ENCODE data around the gene TUFT1.
"Not testable (repeated sequence)": the region's sequence is repeated elsewhere in the genome, so short reads cannot be mapped to it uniquely, and the experiment has no call there.

TUFT1 gene

GRCh38 chr1:151613282-151613780 lies 73.2 kb downstream of the TUFT1 start:
- H3K27ac ChIP-seq (ENCODE audit: insufficient read depth, low read depth, low read length, poor library complexity, severe bottlenecking): no peak overlapping the region
- H3K9me3 ChIP-seq (ENCODE audit: control insufficient read depth, low read length): no peaks in the 10 kb centered on the region
- no peaks in the 10 kb centered on the region for H3K36me3 ChIP-seq (ENCODE audit: control insufficient read depth, insufficient read depth, low read length)
- peak overlapping the region; percentile 91 for H3K4me3 ChIP-seq (ENCODE audit: insufficient read depth, low read depth, low read length)
- H3K27me3 ChIP-seq (ENCODE audit: control insufficient read depth, insufficient read depth, low read length, poor library complexity, severe bottlenecking): no peaks in the 10 kb centered on the region
- H3K4me1 ChIP-seq (ENCODE audit: control insufficient read depth, insufficient read depth, low read length): no peaks in the 10 kb centered on the region
- 0 to 3% methylated on average over 9 of the region's 9 CpGs for WGBS, 2 experiments

GRCh38 chr1:151615711-151616504 lies 75.8 kb downstream of the TUFT1 start:
- H3K9me3 ChIP-seq (ENCODE audit: control insufficient read depth, low read length): no peaks in the 10 kb centered on the region
- 91 to 92% methylated on average over 4 of the region's 4 CpGs for WGBS, 2 experiments
- no peak overlapping the region for H3K4me3 ChIP-seq (ENCODE audit: insufficient read depth, low read depth, low read length)
- H3K36me3 ChIP-seq (ENCODE audit: control insufficient read depth, insufficient read depth, low read length): no peaks in the 10 kb centered on the region
- H3K4me1 ChIP-seq (ENCODE audit: control insufficient read depth, insufficient read depth, low read length): peaks cover 4% of the 10 kb centered on the region
- H3K27ac ChIP-seq (ENCODE audit: insufficient read depth, low read depth, low read length, poor library complexity, severe bottlenecking): no peak overlapping the region
- H3K27me3 ChIP-seq (ENCODE audit: control insufficient read depth, insufficient read depth, low read length, poor library complexity, severe bottlenecking): no peaks in the 10 kb centered on the region

DNA sequence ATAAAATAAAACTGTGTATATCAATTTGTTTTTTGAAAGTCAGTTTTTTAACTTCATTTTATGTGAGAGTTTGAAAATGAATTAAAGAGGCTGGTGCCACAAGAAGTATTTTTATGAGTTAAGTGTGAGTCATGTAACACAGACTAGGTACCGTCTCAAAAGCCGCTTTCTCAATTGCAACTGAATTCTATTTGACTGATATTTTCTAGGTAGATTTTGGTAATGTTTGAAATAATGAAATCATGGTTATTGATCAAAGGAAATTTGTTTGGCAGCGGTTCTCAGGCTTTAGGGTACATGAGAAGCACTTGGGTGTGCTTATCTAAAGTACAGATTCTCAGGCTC lies 76.4 kb downstream of the TUFT1 start:
- Histone ChIP-seq H3K27me3 (ENCODE audit: control insufficient read depth, insufficient read depth, low read length, poor library complexity, severe bottlenecking) (no peaks in the 10 kb centered on the region), H3K4me1 (ENCODE audit: control insufficient read depth, insufficient read depth, low read length) (peaks cover 4% of the 10 kb centered on the region), H3K9me3 (ENCODE audit: control insufficient read depth, low read length) (no peaks in the 10 kb centered on the region), H3K27ac (ENCODE audit: insufficient read depth, low read depth, low read length, poor library complexity, severe bottlenecking) (no peak overlapping the region), H3K4me3 (ENCODE audit: insufficient read depth, low read depth, low read length) (no peak overlapping the region), H3K36me3 (ENCODE audit: control insufficient read depth, insufficient read depth, low read length) (no peaks in the 10 kb centered on the region)
- 94 to 97% methylated on average over 3 of the region's 3 CpGs for WGBS, 2 experiments

DNA sequence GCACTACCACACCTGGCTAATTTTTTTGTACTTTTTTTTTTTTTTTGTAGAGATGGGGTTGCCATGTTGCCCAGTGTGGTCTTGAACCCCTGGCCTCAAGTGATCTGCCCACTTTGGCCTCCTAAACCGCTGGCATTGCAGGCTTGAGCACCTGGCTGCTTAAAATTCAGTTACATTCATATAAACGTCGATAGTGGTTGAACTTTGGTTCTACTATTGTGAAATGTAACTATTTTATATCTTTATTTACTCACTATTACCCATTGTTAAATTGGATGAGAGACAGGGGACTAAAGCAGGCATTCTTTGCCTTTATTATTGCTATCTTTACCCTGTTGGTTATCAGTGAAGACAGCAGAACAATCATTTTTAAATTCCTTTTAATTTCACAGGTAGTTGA lies 77.9 kb downstream of the TUFT1 start:
- H3K27ac ChIP-seq (ENCODE audit: insufficient read depth, low read depth, low read length, poor library complexity, severe bottlenecking): no peak overlapping the region
- H3K36me3 ChIP-seq (ENCODE audit: control insufficient read depth, insufficient read depth, low read length): no peaks in the 10 kb centered on the region
- no peaks in the 10 kb centered on the region for H3K27me3 ChIP-seq (ENCODE audit: control insufficient read depth, insufficient read depth, low read length, poor library complexity, severe bottlenecking)
- H3K9me3 ChIP-seq (ENCODE audit: control insufficient read depth, low read length): no peaks in the 10 kb centered on the region
- peaks cover 4% of the 10 kb centered on the region for H3K4me1 ChIP-seq (ENCODE audit: control insufficient read depth, insufficient read depth, low read length)
- WGBS, 2 experiments: 94 to 98% methylated on average over 1 to 3 of the region's 3 CpGs
- no peak overlapping the region for H3K4me3 ChIP-seq (ENCODE audit: insufficient read depth, low read depth, low read length)

- no peak overlapping the region for H3K4me3 ChIP-seq (ENCODE audit: insufficient read depth, low read depth, low read length)
- no peaks in the 10 kb centered on the region for H3K9me3 ChIP-seq (ENCODE audit: control insufficient read depth, low read length)
- no peaks in the 10 kb centered on the region for H3K27me3 ChIP-seq (ENCODE audit: control insufficient read depth, insufficient read depth, low read length, poor library complexity, severe bottlenecking)
- peaks cover 4% of the 10 kb centered on the region for H3K4me1 ChIP-seq (ENCODE audit: control insufficient read depth, insufficient read depth, low read length)
- no peaks in the 10 kb centered on the region for H3K36me3 ChIP-seq (ENCODE audit: control insufficient read depth, insufficient read depth, low read length)
- H3K27ac ChIP-seq (ENCODE audit: insufficient read depth, low read depth, low read length, poor library complexity, severe bottlenecking): no peak overlapping the region
Measured at GRCh38 chr1:151618470-151618869, 78.4 kb downstream of the TUFT1 start.

GRCh38 chr1:151618996-151619395 lies 78.9 kb downstream of the TUFT1 start:
- H3K4me3 ChIP-seq (ENCODE audit: insufficient read depth, low read depth, low read length); H3K4me1 ChIP-seq (ENCODE audit: control insufficient read depth, insufficient read depth, low read length); H3K27me3 ChIP-seq (ENCODE audit: control insufficient read depth, insufficient read depth, low read length, poor library complexity, severe bottlenecking); H3K9me3 ChIP-seq (ENCODE audit: control insufficient read depth, low read length); H3K36me3 ChIP-seq (ENCODE audit: control insufficient read depth, insufficient read depth, low read length); H3K27ac ChIP-seq (ENCODE audit: insufficient read depth, low read depth, low read length, poor library complexity, severe bottlenecking): not testable (repeated sequence)
- 79% methylated on average over 6 of the region's 6 CpGs for WGBS, 2 experiments

DNA sequence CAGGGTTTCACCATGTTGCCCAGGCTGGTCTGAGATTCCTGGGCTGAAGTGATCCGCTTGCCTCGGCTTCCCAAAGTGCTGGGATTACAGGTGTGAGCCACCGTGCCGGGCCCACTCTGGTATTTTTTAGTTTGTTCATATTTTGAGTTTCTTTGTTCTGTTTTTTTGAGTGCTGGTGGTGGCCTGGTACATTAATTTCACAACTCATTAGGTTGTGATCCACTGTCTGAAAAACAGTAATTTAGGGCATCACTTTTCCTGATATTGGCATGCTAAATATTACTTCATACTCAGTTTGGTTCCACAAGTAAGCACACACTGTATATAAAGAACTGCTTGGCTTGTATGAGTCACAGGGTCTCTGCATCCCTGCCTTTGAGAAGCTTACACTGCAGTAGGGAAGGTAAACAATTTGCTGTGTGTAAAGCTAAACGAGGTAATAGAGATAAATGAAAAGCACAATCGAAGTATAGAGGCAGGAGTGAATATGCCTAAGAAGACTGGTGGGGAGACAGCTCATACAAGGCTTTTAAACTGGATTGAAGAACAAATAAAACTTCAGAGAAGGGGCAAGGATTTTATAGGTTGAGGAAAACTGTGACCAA lies 79.5 kb downstream of the TUFT1 start:
- Histone ChIP-seq H3K9me3 (ENCODE audit: control insufficient read depth, low read length) (no peaks in the 10 kb centered on the region), H3K4me3 (ENCODE audit: insufficient read depth, low read depth, low read length) (no peak overlapping the region), H3K4me1 (ENCODE audit: control insufficient read depth, insufficient read depth, low read length) (peaks cover 4% of the 10 kb centered on the region), H3K27ac (ENCODE audit: insufficient read depth, low read depth, low read length, poor library complexity, severe bottlenecking) (peak overlapping the region; percentile 9), H3K27me3 (ENCODE audit: control insufficient read depth, insufficient read depth, low read length, poor library complexity, severe bottlenecking) (no peaks in the 10 kb centered on the region), H3K36me3 (ENCODE audit: control insufficient read depth, insufficient read depth, low read length) (no peaks in the 10 kb centered on the region)
- WGBS, 2 experiments: 88% methylated on average over 6 of the region's 6 CpGs

- no peak overlapping the region for H3K27ac ChIP-seq (ENCODE audit: insufficient read depth, low read depth, low read length, poor library complexity, severe bottlenecking)
- WGBS, 2 experiments: 94% methylated on average over 2 of the region's 2 CpGs; no CpG with 5 or more reads in 1 of the 2 experiments
Measured at GRCh38 chr1:151620286-151620685, 80.2 kb downstream of the TUFT1 start.

DNA sequence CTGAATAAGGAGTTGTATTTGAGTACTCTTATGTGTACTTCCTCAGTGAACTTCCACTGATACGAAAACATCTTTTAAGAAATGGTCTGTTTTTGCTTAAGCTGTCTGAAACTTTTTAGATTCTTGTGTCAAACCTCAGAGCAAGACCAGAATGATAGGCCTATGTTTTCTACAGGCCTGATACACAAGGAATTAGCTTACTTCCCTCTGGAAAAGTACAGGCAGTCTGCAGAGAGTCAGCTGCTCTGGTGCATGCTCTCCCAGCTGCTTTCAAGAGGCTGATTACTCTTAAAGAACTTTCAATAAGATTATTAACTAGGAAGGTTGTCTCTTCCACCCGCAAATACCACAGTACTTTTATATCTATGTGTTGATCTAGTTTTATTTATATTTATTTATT lies 81.2 kb downstream of the TUFT1 start:
- 80 to 96% methylated on average over 1 of the region's 2 CpGs for WGBS, 2 experiments
- Histone ChIP-seq H3K9me3 (ENCODE audit: control insufficient read depth, low read length) (no peaks in the 10 kb centered on the region), H3K27ac (ENCODE audit: insufficient read depth, low read depth, low read length, poor library complexity, severe bottlenecking) (no peak overlapping the region), H3K4me1 (ENCODE audit: control insufficient read depth, insufficient read depth, low read length) (peaks cover 4% of the 10 kb centered on the region), H3K27me3 (ENCODE audit: control insufficient read depth, insufficient read depth, low read length, poor library complexity, severe bottlenecking) (no peaks in the 10 kb centered on the region), H3K36me3 (ENCODE audit: control insufficient read depth, insufficient read depth, low read length) (no peaks in the 10 kb centered on the region), H3K4me3 (ENCODE audit: insufficient read depth, low read depth, low read length) (no peak overlapping the region)

More at GRCh38 chr1:151620286-151620685, 80.2 kb downstream of the TUFT1 start:
- Histone ChIP-seq H3K4me3 (ENCODE audit: insufficient read depth, low read depth, low read length) (no peak overlapping the region), H3K4me1 (ENCODE audit: control insufficient read depth, insufficient read depth, low read length) (peaks cover 4% of the 10 kb centered on the region), H3K27me3 (ENCODE audit: control insufficient read depth, insufficient read depth, low read length, poor library complexity, severe bottlenecking) (no peaks in the 10 kb centered on the region), H3K9me3 (ENCODE audit: control insufficient read depth, low read length) (no peaks in the 10 kb centered on the region), H3K36me3 (ENCODE audit: control insufficient read depth, insufficient read depth, low read length) (no peaks in the 10 kb centered on the region)

DNA sequence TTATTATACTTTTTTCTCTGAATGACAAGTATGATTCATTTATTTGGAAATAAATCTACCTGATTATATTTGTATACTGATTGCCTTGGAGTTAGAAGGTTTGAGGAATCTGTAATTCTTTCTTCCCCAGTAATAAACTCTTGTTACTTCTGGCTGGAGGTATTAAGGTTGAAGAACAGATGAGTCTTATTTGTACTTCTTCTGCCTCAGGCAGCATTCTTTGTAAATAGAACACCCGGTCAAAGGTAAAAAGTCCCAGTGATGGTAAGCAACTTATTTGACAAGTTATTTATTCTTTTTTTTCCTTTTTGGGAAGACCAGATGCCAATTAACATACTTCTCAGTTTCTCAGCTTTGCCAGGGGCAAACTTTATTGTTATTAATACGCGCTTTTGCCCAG lies 84.7 kb downstream of the TUFT1 start:
- WGBS, 2 experiments: 93 to 100% methylated on average over 3 of the region's 3 CpGs
- Histone ChIP-seq H3K4me3 (ENCODE audit: insufficient read depth, low read depth, low read length) (no peak overlapping the region), H3K9me3 (ENCODE audit: control insufficient read depth, low read length) (no peaks in the 10 kb centered on the region), H3K4me1 (ENCODE audit: control insufficient read depth, insufficient read depth, low read length) (peaks cover 2% of the 10 kb centered on the region), H3K27ac (ENCODE audit: insufficient read depth, low read depth, low read length, poor library complexity, severe bottlenecking) (no peak overlapping the region), H3K36me3 (ENCODE audit: control insufficient read depth, insufficient read depth, low read length) (no peaks in the 10 kb centered on the region), H3K27me3 (ENCODE audit: control insufficient read depth, insufficient read depth, low read length, poor library complexity, severe bottlenecking) (no peaks in the 10 kb centered on the region)

All from ectodermal cell (in vitro differentiated cells).